IgD-negative memory B cell (primary cell): Measurements from ENCODE around the gene TMEM178A. TPM values are rescaled to one million over a fixed set of nuclear protein-coding genes. Genes with fewer than 3 reads are reported as not detected.

Source experiments
- H3K27ac Mint-ChIP-seq, 3 donors: one replicate each; pipeline ENCODE4 v1.8.0; 2020 to 2022; ENCODE audit warnings: mild to moderate bottlenecking in 3 of 3, mixed read lengths in 3 of 3, moderate library complexity in 1 of 3
- H3K27me3 Mint-ChIP-seq: one replicate; pipeline ENCODE4 v1.8.0; 2021; ENCODE audit warnings: mixed read lengths
- H3K36me3 Mint-ChIP-seq: one replicate; pipeline ENCODE4 v1.8.0; 2020; ENCODE audit warnings: mild to moderate bottlenecking, mixed read lengths
- H3K4me1 Mint-ChIP-seq, 3 donors: one replicate each; pipeline ENCODE4 v1.8.0; 2020 to 2022; ENCODE audit warnings: mixed read lengths in 3 of 3, mild to moderate bottlenecking in 1 of 3
- H3K4me3 Mint-ChIP-seq, 4 donors: one replicate each; pipeline ENCODE4 v1.8.0; 2020 to 2022; ENCODE audit warnings: mild to moderate bottlenecking in 4 of 4, mixed read lengths in 4 of 4, moderate library complexity in 3 of 4
- H3K9me3 Mint-ChIP-seq, 3 donors: one replicate each; pipeline ENCODE4 v1.8.0; 2020 to 2021; ENCODE audit warnings: mixed read lengths in 3 of 3, mild to moderate bottlenecking in 1 of 3
- polyA plus RNA-seq: library from polyadenylated mRNA; unstranded; fragments of 300-500 nt; fragmentation: Illumina TruSeq; gene quantifications from one replicate; pipeline ENCODE4 v1.2.3, GENCODE V29; 2021

The TMEM178A gene
- polyA plus RNA-seq, 1 donor from 2014 or later: not detected

- H3K4me1 Mint-ChIP-seq: no peaks in the 10 kb centered on the region
- no peaks in the 10 kb centered on the region for H3K9me3 Mint-ChIP-seq
- H3K27me3 Mint-ChIP-seq: no peaks in the 10 kb centered on the region
- no peak overlapping the region for H3K4me3 Mint-ChIP-seq
- peak overlapping the region in 1 of 3 donors; percentile 41 for H3K27ac Mint-ChIP-seq
- no peaks in the 10 kb centered on the region for H3K36me3 Mint-ChIP-seq
Measured at GRCh38 chr2:39743269-39743776, 77.6 kb downstream of the TMEM178A start.

- Mint-ChIP-seq H3K27me3 (no peaks in the 10 kb centered on the region), H3K36me3 (peaks cover 14% of the 10 kb centered on the region), H3K27ac (no peak overlapping the region), H3K4me3 (no peak overlapping the region), H3K4me1 (peaks cover 0 to 2% (median 0%) of the 10 kb centered on the region in 3 donors), H3K9me3 (no peaks in the 10 kb centered on the region)
Measured at GRCh38 chr2:39755466-39755865, 89.7 kb downstream of the TMEM178A start.

- H3K36me3 Mint-ChIP-seq: peaks cover 10% of the 10 kb centered on the region
- H3K27me3 Mint-ChIP-seq: no peaks in the 10 kb centered on the region
- no peak overlapping the region for H3K4me3 Mint-ChIP-seq
- peaks cover 0 to 2% (median 0%) of the 10 kb centered on the region in 3 donors for H3K4me1 Mint-ChIP-seq
- H3K27ac Mint-ChIP-seq: no peak overlapping the region
- no peaks in the 10 kb centered on the region for H3K9me3 Mint-ChIP-seq
Measured at GRCh38 chr2:39757156-39757555, 91.4 kb downstream of the TMEM178A start.

- Mint-ChIP-seq H3K27me3 (no peaks in the 10 kb centered on the region), H3K27ac (no peak overlapping the region), H3K9me3 (no peaks in the 10 kb centered on the region), H3K4me1 (peaks cover 0 to 2% (median 0%) of the 10 kb centered on the region in 3 donors), H3K36me3 (peaks cover 10% of the 10 kb centered on the region), H3K4me3 (no peak overlapping the region)
Measured at GRCh38 chr2:39762448-39762847, 96.7 kb downstream of the TMEM178A start.

Other genes with a start within 250 kb of the TMEM178A start
- gene MAP4K3, start 228.6 kb upstream of the TMEM178A start, polyA plus RNA-seq: 1.1 TPM
- gene THUMPD2, start 113.3 kb downstream of the TMEM178A start, polyA plus RNA-seq: 9.8 TPM